HepG2 (cell line): ENCODE results near the gene ANKZF1. TPM values are rescaled to one million over a fixed set of nuclear protein-coding genes. Genes with fewer than 3 reads are reported as not detected.

Experiments used
- ATAC-seq: fragments of 200-7000 bp; cut with Tn5 transposase; 3 replicates; pipeline ENCODE4 v1.9.1; 2020; ENCODE audit warnings: mild to moderate bottlenecking, moderate library complexity
- BruUV-seq: library from RNA; stranded (reverse); fragments of 400-500 nt; replicated peaks from 2 replicates; lab custom pipeline; 2021; lab: Mats Ljungman, UMichigan
- CTCF ChIA-PET: fragments of 300-600 bp; formaldehyde crosslinking; extraction: SDS; loops from one replicate; lab custom pipeline; 2021; ENCODE audit warnings: low total read pairs, inconsistent platforms, low intra/inter-chr PET ratio; lab: Yijun Ruan, JAX
- POLR2A ChIA-PET: fragments of 350-600 bp; sonication (Branson Sonifier 250); formaldehyde crosslinking; loops from one replicate; lab custom pipeline; 2020; ENCODE audit warnings: antibody characterized with exemption, inconsistent platforms; lab: Yijun Ruan, JAX
- DNase-seq: peaks from one replicate; pipeline ENCODE4 v3.0.0-alpha.2; 2015; ENCODE audit warnings: low spot score
- FAIRE-seq: peaks from 3 replicates; lab custom pipeline; 2011; peaks lifted over from hg19 to GRCh38; lab: Jason Lieb, UNC
- H2AFZ ChIP-seq: one replicate; pipeline ENCODE4 v1.6.1; 2011; ENCODE audit warnings: low read length, inconsistent platforms
- H3K27ac ChIP-seq: fragments of 300-600 bp; 3 replicates; pipeline ENCODE4 v1.8.0; 2011; ENCODE audit warnings: mixed run types, mild to moderate bottlenecking, mixed read lengths, low read length, inconsistent platforms; ENCODE audit not compliant: insufficient read depth; ENCODE audit errors: extremely low read length
- H3K27me3 ChIP-seq, 2 experiments: fragments of 200-600 bp in 1 of 2; 2 replicates in 1 of 2; 3 replicates in 1 of 2; pipeline versions ENCODE4 v1.6.0 to v1.8.0; 2011; ENCODE audit warnings: low read length in 2 of 2, mild to moderate bottlenecking in 2 of 2, moderate library complexity in 2 of 2, inconsistent platforms in 1 of 2; ENCODE audit not compliant: insufficient read depth in 2 of 2, control insufficient read depth in 1 of 2
- H3K36me3 ChIP-seq, 2 experiments: fragments of 200-600 bp in 1 of 2; replicated peaks in 1 of 2; 2 replicates in 1 of 2; 3 replicates in 1 of 2; pipeline versions ENCODE4 v1.5.1 to v1.8.0; 2011; ENCODE audit warnings: low read length in 2 of 2, inconsistent platforms in 1 of 2; ENCODE audit not compliant: insufficient read depth in 2 of 2, control insufficient read depth in 1 of 2
- H3K4me1 ChIP-seq: 2 replicates; pipeline ENCODE4 v1.5.1; 2012; ENCODE audit warnings: low read length, inconsistent platforms; ENCODE audit not compliant: insufficient read depth
- H3K4me2 ChIP-seq: 2 replicates; pipeline ENCODE4 v1.6.0; 2011; ENCODE audit warnings: low read depth, low read length, inconsistent platforms
- H3K4me3 ChIP-seq, 3 experiments: fragments of 200-600 bp in 1 of 3; sonication (generic), shearing (Covaris generic) in 1 of 3; replicated peaks in 1 of 3; 2 replicates each; pipeline ENCODE4 v1.5.1; 2011 to 2016; ENCODE audit warnings: low read length in 3 of 3, inconsistent platforms in 2 of 3, low read depth in 2 of 3, mild to moderate bottlenecking in 2 of 3, control low read depth in 1 of 3, mixed read lengths in 1 of 3; ENCODE audit not compliant: insufficient read depth in 1 of 3
- H3K79me2 ChIP-seq: one replicate; pipeline ENCODE4 v1.6.1; 2011; ENCODE audit warnings: low read length, inconsistent platforms; ENCODE audit not compliant: insufficient read depth
- H3K9ac ChIP-seq: 2 replicates; pipeline ENCODE4 v1.6.0; 2011; ENCODE audit warnings: mild to moderate bottlenecking, low read depth, low read length, inconsistent platforms; ENCODE audit not compliant: insufficient read depth
- H3K9me3 ChIP-seq: 2 replicates; pipeline ENCODE4 v1.5.1; 2012; ENCODE audit warnings: mild to moderate bottlenecking, low read length
- H4K20me1 ChIP-seq: 2 replicates; pipeline ENCODE4 v1.6.0; 2011; ENCODE audit warnings: inconsistent platforms, mild to moderate bottlenecking, low read length, moderate library complexity; ENCODE audit not compliant: insufficient read depth
- BRD4 ChIP-seq: sonication (generic); formaldehyde crosslinking; IDR thresholded peaks from 2 replicates; pipeline ENCODE4 v1.4.0; 2020; ENCODE audit warnings: missing genetic modification reagents
- DPF2 ChIP-seq: sonication (generic); formaldehyde crosslinking; IDR thresholded peaks from 2 replicates; pipeline ENCODE4 v1.4.0; 2020; ENCODE audit warnings: mild to moderate bottlenecking, low read depth, missing genetic modification reagents, borderline replicate concordance
- MTA1 ChIP-seq: sonication (generic); formaldehyde crosslinking; IDR thresholded peaks from 2 replicates; pipeline ENCODE4 v1.4.0; 2020; ENCODE audit warnings: missing genetic modification reagents, mild to moderate bottlenecking, borderline replicate concordance
- NCOA2 ChIP-seq: sonication (generic); formaldehyde crosslinking; IDR thresholded peaks from 2 replicates; pipeline ENCODE4 v1.8.0; 2022; ENCODE audit warnings: inconsistent platforms
- NFE2 ChIP-seq: sonication (generic); formaldehyde crosslinking; IDR thresholded peaks from 2 replicates; pipeline ENCODE4 v1.4.0; 2020; ENCODE audit warnings: missing genetic modification reagents
- REXO4 ChIP-seq: sonication (generic); formaldehyde crosslinking; IDR thresholded peaks from 2 replicates; pipeline ENCODE4 v1.8.0; 2022; ENCODE audit warnings: missing genetic modification reagents, mild to moderate bottlenecking, borderline replicate concordance
- SALL2 ChIP-seq: sonication (generic); formaldehyde crosslinking; IDR thresholded peaks from 2 replicates; pipeline ENCODE4 v1.8.1; 2023; ENCODE audit warnings: mild to moderate bottlenecking, missing genetic modification reagents, inconsistent platforms
- ZNF296 ChIP-seq: sonication (generic); formaldehyde crosslinking; conservative IDR thresholded peaks from 2 replicates; pipeline ENCODE4 v1.5.0; 2020; ENCODE audit warnings: mild to moderate bottlenecking, missing genetic modification reagents
- ZNF574 ChIP-seq: sonication (generic); formaldehyde crosslinking; IDR thresholded peaks from 2 replicates; pipeline ENCODE4 v1.4.0; 2020; ENCODE audit warnings: missing genetic modification reagents
- WGBS: methylation state at CpG from one replicate; pipeline ENCODE4 v1.1.6; 2017; ENCODE audit warnings: low lambda C conversion rate; 5-methylcytosine and 5-hydroxymethylcytosine counted together
- in situ Hi-C: cut with HindIII; loops from 2 replicates; pipeline ENCODE4 v1.10.0; 2017; ENCODE audit warnings: low pct_unique_long_range_greater_than_20kb; ENCODE audit not compliant: extremely low pct_ligation_motif_present
- intact Hi-C: fragments of 100-400 bp; cut with micrococcal nuclease; formaldehyde crosslinking; loops from one replicate; pipeline ENCODE4 v1.10.0; 2022; ENCODE audit not compliant: unreplicated experiment
- polyA plus RNA-seq, 8 experiments: library from polyadenylated mRNA; depleted of rRNA in 3 of 8; stranded (reverse) in 7 of 8; unstranded in 1 of 8; fragments of >200 nt; fragmentation: Illumina TruSeq in 4 of 8; extraction: Trizol in 4 of 8; gene quantifications; 2 replicates each; pipeline versions ENCODE4 v1.2.1 to v1.2.3, GENCODE V29; 2011 to 2016; ENCODE audit warnings: low read depth in 4 of 8, missing spikeins in 1 of 8, mixed read lengths in 1 of 8; ENCODE audit not compliant: insufficient read depth in 1 of 8
- total RNA-seq, 5 experiments: library from RNA; depleted of rRNA; stranded (reverse); fragments of >200 nt; fragmentation: Illumina TruSeq; extraction: Trizol; gene quantifications; 2 replicates each; pipeline ENCODE4 v1.2.3, GENCODE V29; 2016; ENCODE audit warnings: low read depth in 1 of 5
- TF ChIP-seq, protein P1 (sequence below): sonication (generic); formaldehyde crosslinking; IDR thresholded peaks from 2 replicates; pipeline ENCODE4 v1.8.1; 2023; ENCODE audit warnings: mild to moderate bottlenecking, moderate library complexity, missing genetic modification reagents

ANKZF1 gene
- total and polyA plus RNA-seq, 2 of the 13 experiments (the other 11 are each of a cell fraction or from before 2014, with no cell fraction given): 25.3 to 128 TPM

DNA sequence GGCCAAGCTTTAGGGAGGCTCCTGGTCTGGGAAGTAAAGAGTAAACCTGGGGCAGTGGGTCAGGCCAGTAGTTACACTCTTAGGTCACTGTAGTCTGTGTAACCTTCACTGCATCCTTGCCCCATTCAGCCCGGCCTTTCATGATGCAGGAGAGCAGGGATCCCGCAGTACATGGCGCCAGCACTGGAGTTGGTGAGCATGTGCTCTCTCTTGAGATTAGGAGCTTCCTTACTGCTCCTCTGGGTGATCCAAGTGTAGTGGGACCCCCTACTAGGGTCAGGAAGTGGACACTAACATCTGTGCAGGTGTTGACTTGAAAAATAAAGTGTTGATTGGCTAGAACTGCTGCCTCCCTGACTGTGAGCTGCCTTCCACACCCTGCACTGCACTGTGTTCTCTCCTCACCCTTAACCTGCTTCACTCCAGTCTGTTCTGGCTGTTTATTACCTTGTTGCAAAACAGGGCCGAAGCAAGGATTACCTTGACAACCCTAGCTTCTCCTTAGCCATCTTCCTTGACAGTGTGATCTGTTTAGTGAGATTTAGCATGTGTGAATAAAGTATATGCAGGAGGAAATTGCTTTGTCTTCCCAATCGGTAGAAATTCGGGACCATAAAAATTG, 46.3 kb upstream of the ANKZF1 start:
- DNase-seq: no peak
- no peak for ATAC-seq
- Histone ChIP-seq H3K9ac (no peak overlapping the region), H2AFZ (no peak overlapping the region), H3K4me1 (peaks cover 14% of the 10 kb centered on the region), H3K4me2 (no peak overlapping the region), H4K20me1 (no peaks in the 10 kb centered on the region), H3K36me3 (peaks cover 30 to 48% of the 10 kb centered on the region in 2 experiments), H3K4me3 (no peak overlapping the region), H3K9me3 (no peaks in the 10 kb centered on the region), H3K27me3 (no peaks in the 10 kb centered on the region; a peak in 1 of 5 replicates), H3K79me2 (peaks cover 17% of the 10 kb centered on the region), H3K27ac (no peak overlapping the region)
- ChIA-PET CTCF (no interaction called here), POLR2A (interaction anchor here (1.2 to 4.8 kb wide), 4 partner anchors 10 to 25 kb away, joined by 4 to 21 read pairs (median 11); partner anchors contain the start of gene ZFAND2B)
- FAIRE-seq: no peak
- WGBS: 98% methylated on average over 6 of the region's 6 CpGs
- no TSS peak for BruUV-seq
- in situ Hi-C loops (no loop called here), intact Hi-C loops (no loop called here)
- TF ChIP-seq REXO4 (CRISPR knock-in tag) (no peak), SALL2 (CRISPR knock-in tag) (no peak), BRD4 (CRISPR knock-in tag) (no peak), MTA1 (CRISPR knock-in tag) (no peak), ZNF574 (no peak), DPF2 (no peak), NFE2 (CRISPR knock-in tag) (no peak), ZNF296 (CRISPR knock-in tag) (no peak), NCOA2 (CRISPR knock-in tag) (no peak)
- TF ChIP-seq, protein P1, sequence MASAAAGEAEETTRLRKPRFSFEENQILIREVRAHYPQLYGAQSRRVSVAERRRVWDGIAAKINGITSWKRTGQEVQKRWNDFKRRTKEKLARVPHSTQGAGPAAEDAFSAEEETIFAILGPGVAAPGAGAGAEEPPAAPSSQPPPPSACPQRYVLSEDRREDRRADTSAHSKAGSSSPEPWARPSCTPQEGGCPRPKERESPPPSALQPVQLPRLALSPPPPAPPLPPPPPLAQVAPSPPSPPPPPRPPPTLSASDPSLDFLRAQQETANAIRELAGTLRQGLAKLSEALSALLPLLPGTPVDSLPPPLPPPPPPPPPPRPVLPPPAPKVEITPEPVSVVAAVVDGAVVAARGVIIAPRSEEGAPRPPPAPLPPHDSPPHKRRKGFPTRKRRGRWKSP (CRISPR knock-in tag): no peak
